GM12878 (cell line): ENCODE data around the gene ETV7.

Source experiments
- TARDBP ChIP-seq: IDR thresholded peaks from 2 replicates; pipeline ENCODE4 v1.6.1; 2016; ENCODE audit warnings: borderline replicate concordance
- TF ChIP-seq, protein P1 (sequence below), 3 experiments: IDR thresholded peaks in 2 of 3; conservative IDR thresholded peaks in 1 of 3; 2 replicates each; pipeline ENCODE4 v1.5.1; 2011; ENCODE audit warnings: low read depth in 3 of 3, low read length in 3 of 3, mild to moderate bottlenecking in 3 of 3, control low read depth in 2 of 3, moderate library complexity in 2 of 3, inconsistent platforms in 1 of 3, mixed read lengths in 1 of 3; ENCODE audit not compliant: control insufficient read depth in 2 of 3, insufficient read depth in 1 of 3; ENCODE audit errors: extremely low read depth in 1 of 3

DNA sequence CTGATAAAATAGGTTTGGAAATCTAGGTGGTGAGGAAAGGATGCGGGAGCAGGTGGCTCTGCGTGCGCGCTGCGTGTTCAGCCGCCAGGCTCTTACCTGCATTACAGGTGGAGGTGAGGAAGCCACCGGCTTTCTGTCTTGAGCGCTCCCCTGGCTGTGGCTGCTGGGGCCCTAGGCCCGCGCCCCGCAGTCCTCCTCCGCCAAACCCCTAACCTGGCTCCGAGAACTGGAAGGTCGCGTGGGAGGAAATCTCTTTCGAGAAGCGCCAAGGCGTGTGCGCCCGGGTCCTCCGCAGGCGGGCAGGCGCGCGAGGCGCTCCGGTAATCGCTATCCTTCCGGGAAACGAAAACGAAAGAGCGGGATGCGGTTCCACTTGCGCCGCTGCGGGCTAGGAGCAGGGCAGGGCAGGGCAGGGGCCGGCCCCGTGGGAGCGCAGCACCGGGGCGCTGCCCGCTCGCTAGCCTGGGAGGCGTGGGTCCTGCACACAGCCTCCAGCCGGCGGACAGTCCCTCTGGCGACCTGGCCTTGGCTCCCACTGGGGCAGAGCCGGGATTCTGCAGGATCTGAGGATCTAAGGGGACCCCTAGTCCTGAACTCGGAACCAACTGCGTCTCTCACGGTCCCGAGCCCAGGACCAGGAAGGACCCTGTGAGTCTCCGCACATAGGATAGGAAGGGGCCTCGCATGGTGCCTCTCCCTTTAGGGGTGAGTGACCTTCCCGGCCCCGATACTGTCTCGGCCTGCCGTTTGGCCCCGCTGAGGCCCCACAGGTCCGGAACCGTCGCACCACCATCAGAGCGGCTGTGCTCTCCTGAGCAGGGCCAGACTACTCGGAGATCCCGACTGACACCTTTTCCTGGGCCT lies at the start of gene ETV7:
- TF ChIP-seq TARDBP: no peak
- TF ChIP-seq, protein P1, sequence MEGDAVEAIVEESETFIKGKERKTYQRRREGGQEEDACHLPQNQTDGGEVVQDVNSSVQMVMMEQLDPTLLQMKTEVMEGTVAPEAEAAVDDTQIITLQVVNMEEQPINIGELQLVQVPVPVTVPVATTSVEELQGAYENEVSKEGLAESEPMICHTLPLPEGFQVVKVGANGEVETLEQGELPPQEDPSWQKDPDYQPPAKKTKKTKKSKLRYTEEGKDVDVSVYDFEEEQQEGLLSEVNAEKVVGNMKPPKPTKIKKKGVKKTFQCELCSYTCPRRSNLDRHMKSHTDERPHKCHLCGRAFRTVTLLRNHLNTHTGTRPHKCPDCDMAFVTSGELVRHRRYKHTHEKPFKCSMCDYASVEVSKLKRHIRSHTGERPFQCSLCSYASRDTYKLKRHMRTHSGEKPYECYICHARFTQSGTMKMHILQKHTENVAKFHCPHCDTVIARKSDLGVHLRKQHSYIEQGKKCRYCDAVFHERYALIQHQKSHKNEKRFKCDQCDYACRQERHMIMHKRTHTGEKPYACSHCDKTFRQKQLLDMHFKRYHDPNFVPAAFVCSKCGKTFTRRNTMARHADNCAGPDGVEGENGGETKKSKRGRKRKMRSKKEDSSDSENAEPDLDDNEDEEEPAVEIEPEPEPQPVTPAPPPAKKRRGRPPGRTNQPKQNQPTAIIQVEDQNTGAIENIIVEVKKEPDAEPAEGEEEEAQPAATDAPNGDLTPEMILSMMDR (IDR thresholded peaks at IDR 0.05 in 2 of 3, conservative IDR thresholded peaks at IDR 0.05 in 1 of 3; ENCODE audit: control insufficient read depth in 2 of 3, extremely low read depth in 1 of 3, insufficient read depth in 1 of 3, low read depth in 3 of 3, low read length in 3 of 3): no peak
